SK-N-SH (cell line): Measurements from ENCODE around the gene MYLK3.

ENCODE experiments used
- EP300 ChIP-seq, 2 experiments: IDR thresholded peaks; 2 replicates each; pipeline versions ENCODE4 v1.4.0 to v1.6.1; 2012; ENCODE audit warnings: borderline replicate concordance in 1 of 2, low read depth in 1 of 2, low read length in 1 of 2
- MEF2A ChIP-seq: IDR thresholded peaks from 2 replicates; pipeline ENCODE4 v1.4.0; 2012; ENCODE audit warnings: low read depth, borderline replicate concordance
- MXI1 ChIP-seq: IDR thresholded peaks from 2 replicates; pipeline ENCODE4 v1.6.1; 2012; ENCODE audit warnings: mild to moderate bottlenecking, low read depth, low read length, improper control_type of control experiment
- POLR2AphosphoS5 ChIP-seq: IDR thresholded peaks from 2 replicates; pipeline ENCODE4 v1.6.1; 2012; ENCODE audit warnings: low read depth, low read length
- RAD21 ChIP-seq: IDR thresholded peaks from 2 replicates; pipeline ENCODE4 v1.6.1; 2012; ENCODE audit warnings: mild to moderate bottlenecking, low read length
- SMC3 ChIP-seq: IDR thresholded peaks from 2 replicates; pipeline ENCODE4 v1.6.1; 2012; ENCODE audit warnings: low read depth, low read length, improper control_type of control experiment
- TAF1 ChIP-seq: IDR thresholded peaks from 2 replicates; pipeline ENCODE4 v1.6.1; 2012; ENCODE audit warnings: low read depth, mild to moderate bottlenecking, low read length, moderate library complexity, borderline replicate concordance
- TCF12 ChIP-seq: IDR thresholded peaks from 2 replicates; pipeline ENCODE4 v1.4.0; 2012
- USF2 ChIP-seq: fragments of 150-350 bp; IDR thresholded peaks from 2 replicates; pipeline ENCODE4 v1.6.1; 2017; ENCODE audit warnings: antibody characterized with exemption, low read length, low read depth, borderline replicate concordance
- YY1 ChIP-seq: IDR thresholded peaks from 2 replicates; pipeline ENCODE4 v1.4.0; 2012; ENCODE audit warnings: low read depth, mild to moderate bottlenecking
- TF ChIP-seq, protein P1 (sequence below): fragments of 200-600 bp; sonication (generic); IDR thresholded peaks from 2 replicates; pipeline ENCODE4 v1.6.1; 2017; ENCODE audit warnings: antibody characterized with exemption, mild to moderate bottlenecking, moderate library complexity
- TF ChIP-seq, protein P2 (sequence below): IDR thresholded peaks from 2 replicates; pipeline ENCODE4 v1.4.0; 2012; ENCODE audit warnings: low read depth

GRCh38 chr16:46747777-46748651 is at the start of gene MYLK3:
- TF ChIP-seq, protein P1, sequence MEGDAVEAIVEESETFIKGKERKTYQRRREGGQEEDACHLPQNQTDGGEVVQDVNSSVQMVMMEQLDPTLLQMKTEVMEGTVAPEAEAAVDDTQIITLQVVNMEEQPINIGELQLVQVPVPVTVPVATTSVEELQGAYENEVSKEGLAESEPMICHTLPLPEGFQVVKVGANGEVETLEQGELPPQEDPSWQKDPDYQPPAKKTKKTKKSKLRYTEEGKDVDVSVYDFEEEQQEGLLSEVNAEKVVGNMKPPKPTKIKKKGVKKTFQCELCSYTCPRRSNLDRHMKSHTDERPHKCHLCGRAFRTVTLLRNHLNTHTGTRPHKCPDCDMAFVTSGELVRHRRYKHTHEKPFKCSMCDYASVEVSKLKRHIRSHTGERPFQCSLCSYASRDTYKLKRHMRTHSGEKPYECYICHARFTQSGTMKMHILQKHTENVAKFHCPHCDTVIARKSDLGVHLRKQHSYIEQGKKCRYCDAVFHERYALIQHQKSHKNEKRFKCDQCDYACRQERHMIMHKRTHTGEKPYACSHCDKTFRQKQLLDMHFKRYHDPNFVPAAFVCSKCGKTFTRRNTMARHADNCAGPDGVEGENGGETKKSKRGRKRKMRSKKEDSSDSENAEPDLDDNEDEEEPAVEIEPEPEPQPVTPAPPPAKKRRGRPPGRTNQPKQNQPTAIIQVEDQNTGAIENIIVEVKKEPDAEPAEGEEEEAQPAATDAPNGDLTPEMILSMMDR, result no peak
- TF ChIP-seq EP300 (IDR thresholded peaks at IDR 0.05; ENCODE audit: borderline replicate concordance in 1 of 2, low read depth in 1 of 2, low read length in 1 of 2) (no peak), MEF2A (no peak), YY1 (no peak), POLR2AphosphoS5 (no peak), TAF1 (no peak), MXI1 (no peak), USF2 (no peak), SMC3 (no peak), TCF12 (no peak), RAD21 (no peak)
- TF ChIP-seq, protein P2, sequence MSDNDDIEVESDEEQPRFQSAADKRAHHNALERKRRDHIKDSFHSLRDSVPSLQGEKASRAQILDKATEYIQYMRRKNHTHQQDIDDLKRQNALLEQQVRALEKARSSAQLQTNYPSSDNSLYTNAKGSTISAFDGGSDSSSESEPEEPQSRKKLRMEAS, result no peak
